SK-MEL-5 (cell line): Measurements from ENCODE around the gene AGPS. TPM values are rescaled to one million over a fixed set of nuclear protein-coding genes. Genes with fewer than 3 reads are reported as not detected.
"Not testable (repeated sequence)": the region's sequence is repeated elsewhere in the genome, so short reads cannot be mapped to it uniquely, and the experiment has no call there.

Experiments used
- DNase-seq: peaks from one replicate; pipeline ENCODE4 v3.0.0-alpha.2; 2016; ENCODE audit warnings: low read depth, low spot score
- in situ Hi-C: cut with HindIII; loops from 2 replicates; pipeline ENCODE4 v1.10.0; 2016; ENCODE audit warnings: low sequenced_read_pairs, high pct_unique_total_duplicates, low pct_unique_long_range_greater_than_20kb
- total RNA-seq: library from RNA; depleted of rRNA; stranded (reverse); fragments of >200 nt; shearing (Covaris generic); gene quantifications from 2 replicates; pipeline ENCODE4 v1.2.3, GENCODE V29; 2014

AGPS gene
- total RNA-seq, 1 experiment from 2014 or later, result 66.6 TPM

- no peak for DNase-seq
- in situ Hi-C loops, result no loop called here
These were observed 11.3 kb downstream of the AGPS start for GRCh38 chr2:177403838-177404237.

DNA sequence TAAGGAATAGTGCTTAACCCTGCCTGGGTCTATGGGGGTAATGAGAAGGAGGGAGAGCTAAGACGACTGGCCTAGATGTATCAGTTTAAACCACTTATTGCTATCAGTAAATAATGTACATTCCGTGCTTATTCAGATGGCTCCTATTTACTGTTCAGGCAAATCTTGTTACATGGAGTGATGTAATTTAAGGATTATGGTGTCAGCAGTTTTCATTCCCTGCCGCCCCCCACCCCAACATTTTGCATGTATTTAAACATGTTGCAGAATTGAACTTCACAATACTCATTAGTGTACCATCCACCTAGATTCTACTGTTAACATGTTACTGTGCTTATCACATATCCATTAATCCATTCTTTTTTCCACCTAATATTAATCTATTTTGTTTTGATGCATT lies 11.7 kb downstream of the AGPS start:
- no peak for DNase-seq
- in situ Hi-C loops, result no loop called here

- in situ Hi-C loops, result no loop called here
- peak; percentile 72 for DNase-seq
These were observed 12.6 kb downstream of the AGPS start for GRCh38 chr2:177405029-177405692.

- DNase-seq, result no peak
- in situ Hi-C loops, result no loop called here
These were observed 13.6 kb downstream of the AGPS start for GRCh38 chr2:177406182-177406581.

- in situ Hi-C loops, result no loop called here
These were observed 14.5 kb downstream of the AGPS start for GRCh38 chr2:177407031-177407430.

GRCh38 chr2:177410629-177411028 lies 18.1 kb downstream of the AGPS start:
- DNase-seq, in situ Hi-C loops: not testable (repeated sequence)

More at GRCh38 chr2:177407031-177407430, 14.5 kb downstream of the AGPS start:
- no peak for DNase-seq

- in situ Hi-C loops, result no loop called here
- no peak for DNase-seq
These were observed 21.1 kb downstream of the AGPS start for GRCh38 chr2:177413703-177414102.

DNA sequence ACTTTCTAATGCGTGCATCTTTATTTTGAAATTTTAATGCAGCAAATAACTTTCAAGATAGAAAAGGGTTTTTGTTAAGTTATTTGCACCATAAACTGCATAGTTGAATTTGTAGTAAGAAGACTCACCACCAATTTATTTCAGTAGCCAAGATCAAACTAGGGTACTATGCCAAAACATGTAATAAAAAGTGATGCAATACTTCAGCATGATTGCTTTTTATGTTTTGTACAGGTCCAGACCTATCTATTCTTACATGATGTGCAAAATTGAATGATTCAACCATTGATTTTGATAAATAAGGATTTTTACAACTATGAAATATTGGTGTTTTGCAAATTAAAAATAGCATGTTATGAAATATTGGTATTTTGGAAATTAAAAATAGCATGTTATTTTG lies 26.7 kb downstream of the AGPS start:
- in situ Hi-C loops, result no loop called here
- no peak for DNase-seq

DNA sequence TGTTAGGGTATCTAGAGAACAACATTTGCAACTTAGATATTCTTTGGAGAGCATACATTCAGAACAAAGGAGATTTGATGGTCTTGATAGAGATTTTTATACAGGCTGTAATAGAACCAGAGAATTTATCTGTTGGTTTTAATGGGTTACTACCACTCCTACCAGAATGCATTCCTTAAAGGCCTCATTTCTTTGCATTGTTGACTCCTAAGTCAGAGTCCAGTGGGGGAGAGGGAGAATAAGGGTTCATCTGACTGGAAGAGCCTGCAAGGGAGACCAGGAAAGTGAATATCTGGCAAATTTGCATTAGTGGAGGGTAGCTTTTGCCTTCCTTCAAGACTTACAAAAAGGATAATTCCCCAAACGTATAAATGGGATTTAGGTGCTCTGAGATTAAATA lies 29.7 kb downstream of the AGPS start:
- in situ Hi-C loops, result no loop called here
- no peak for DNase-seq

- DNase-seq, in situ Hi-C loops: not testable (repeated sequence)
These were observed 31.5 kb downstream of the AGPS start for GRCh38 chr2:177424120-177424519.

DNA sequence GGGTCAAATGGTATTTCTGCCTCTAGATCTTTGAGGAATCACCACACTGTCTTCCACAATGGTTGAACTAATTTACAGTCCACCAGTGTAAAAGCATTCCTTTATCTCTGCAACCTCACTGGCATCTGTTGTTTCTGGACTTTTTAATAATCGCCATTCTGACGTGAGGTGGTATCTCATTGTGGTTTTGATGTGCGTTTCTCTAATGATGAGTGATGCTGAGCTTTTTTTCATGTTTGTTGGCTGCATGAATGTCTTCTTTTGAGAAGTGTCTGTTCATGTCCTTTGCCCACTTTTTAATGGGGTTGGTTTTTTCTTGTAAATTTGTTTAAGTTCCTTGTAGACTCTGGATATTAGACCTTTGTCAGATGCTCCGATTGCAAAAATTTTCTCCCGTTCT lies 32.0 kb downstream of the AGPS start:
- DNase-seq, result peak; percentile 74
- in situ Hi-C loops, result not testable (repeated sequence)

DNA sequence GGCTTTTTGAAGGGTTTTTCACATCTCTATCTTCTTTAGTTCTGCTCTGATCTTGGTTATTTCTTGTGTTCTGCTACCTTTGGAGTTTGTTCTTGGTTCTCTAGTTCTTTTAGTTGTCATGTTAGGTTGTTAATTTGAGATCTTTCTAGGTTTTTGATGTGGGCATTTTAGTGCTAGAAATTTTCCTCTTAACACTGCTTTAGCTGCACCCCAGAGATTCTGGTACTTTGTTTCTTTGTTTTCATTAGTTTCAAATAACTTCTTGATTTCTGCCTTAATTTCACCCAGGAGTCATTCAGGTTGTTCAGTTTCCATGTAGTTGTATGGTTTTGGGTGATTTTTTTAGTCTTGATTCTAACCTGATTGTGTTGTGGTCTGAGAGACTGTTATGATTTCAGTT lies 34.7 kb downstream of the AGPS start:
- DNase-seq, result no peak
- in situ Hi-C loops, result no loop called here

GRCh38 chr2:177427936-177428335 lies 35.4 kb downstream of the AGPS start:
- DNase-seq, in situ Hi-C loops: not testable (repeated sequence)

- DNase-seq, result no peak
These were observed 37.2 kb downstream of the AGPS start for GRCh38 chr2:177429688-177430325.

GRCh38 chr2:177430411-177430810 lies 37.8 kb downstream of the AGPS start:
- DNase-seq, result no peak
- in situ Hi-C loops, result no loop called here

More at GRCh38 chr2:177429688-177430325, 37.2 kb downstream of the AGPS start:
- in situ Hi-C loops, result no loop called here

DNA sequence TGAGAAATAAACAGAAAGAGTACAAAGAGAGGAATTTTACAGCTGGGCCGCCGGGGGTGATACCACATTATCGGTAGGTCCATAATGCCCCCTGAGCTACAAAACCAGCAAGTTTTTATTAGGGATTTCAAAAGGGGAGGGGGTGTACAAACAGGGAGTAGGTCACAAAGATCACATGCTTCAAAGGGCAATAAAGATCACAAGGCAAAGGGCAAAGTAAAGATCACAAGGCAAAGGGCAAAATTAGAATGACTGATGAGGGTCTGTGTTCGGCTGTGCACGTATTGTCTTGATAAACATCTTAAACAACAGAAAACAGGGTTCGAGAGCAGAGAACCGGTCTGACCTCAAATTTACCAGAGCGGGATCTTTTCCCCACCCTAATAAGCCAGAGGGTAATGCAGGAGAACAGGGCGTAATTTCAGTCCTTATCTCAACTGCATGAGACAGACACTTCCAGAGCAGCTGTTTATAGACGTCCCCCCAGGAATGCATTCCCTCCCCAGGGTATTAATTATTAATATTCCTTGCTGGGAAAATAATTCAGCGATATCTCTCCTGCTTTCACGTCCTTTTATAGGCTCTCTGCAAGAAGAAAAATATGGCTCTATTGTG lies 38.6 kb downstream of the AGPS start:
- DNase-seq, in situ Hi-C loops: not testable (repeated sequence)

GRCh38 chr2:177432703-177433102 lies 40.1 kb downstream of the AGPS start:
- in situ Hi-C loops, result no loop called here
- DNase-seq, result no peak

GRCh38 chr2:177433402-177433801 lies 40.8 kb downstream of the AGPS start:
- in situ Hi-C loops, result no loop called here

GRCh38 chr2:177434475-177434874 lies 41.9 kb downstream of the AGPS start:
- DNase-seq, result no peak
- in situ Hi-C loops, result no loop called here

More at GRCh38 chr2:177433402-177433801, 40.8 kb downstream of the AGPS start:
- DNase-seq, result no peak
